ENCODE measurements around the gene AKR7A3.

GRCh38 chr1:19240673-19241538 lies 47.7 kb downstream of the AKR7A3 start:
- no peak for TF ChIP-seq POLR2A (IDR thresholded peaks at IDR 0.05)
- peak; percentile 83 to 98 (median 96) for TF ChIP-seq CTCF (IDR thresholded peaks at IDR 0.05)

All from right lobe of liver (tissue), 4 donors.